HEK293 (cell line): ENCODE data around the gene VIPR2.

Source experiments
- CTCF ChIA-PET: fragments of 350-600 bp; formaldehyde crosslinking; extraction: SDS; loops from one replicate; lab custom pipeline; 2021; ENCODE audit warnings: antibody characterized with exemption; lab: Yijun Ruan, JAX
- POLR2A ChIA-PET: fragments of 300-600 bp; formaldehyde crosslinking; extraction: SDS; loops from one replicate; lab custom pipeline; 2020; ENCODE audit warnings: antibody characterized with exemption, inconsistent platforms; lab: Yijun Ruan, JAX
- H3K27ac ChIP-seq: fragments of 200-500 bp; sonication (Bioruptor generic); 2 replicates; pipeline ENCODE4 v1.5.1; 2014; ENCODE audit warnings: low read depth, low read length, control low read depth, inconsistent platforms; ENCODE audit errors: extremely low read depth
- H3K36me3 ChIP-seq, 2 experiments: fragments of 200-500 bp in 1 of 2; sonication (Bioruptor generic) in 1 of 2; 1 replicate in 1 of 2; 2 replicates in 1 of 2; pipeline ENCODE4 v1.5.1; 2014 to 2017; ENCODE audit warnings: inconsistent platforms in 2 of 2, low read length in 2 of 2; ENCODE audit not compliant: control insufficient read depth in 2 of 2, insufficient read depth in 1 of 2
- H3K4me1 ChIP-seq: fragments of 200-500 bp; sonication (Bioruptor generic); 2 replicates; pipeline ENCODE4 v1.5.1; 2014; ENCODE audit warnings: mild to moderate bottlenecking, low read length, inconsistent platforms; ENCODE audit not compliant: control insufficient read depth, insufficient read depth
- H3K4me3 ChIP-seq: 2 replicates; pipeline ENCODE4 v1.5.1; 2011; ENCODE audit warnings: low read depth, mild to moderate bottlenecking, control low read depth, low read length, moderate library complexity
- H3K9me3 ChIP-seq: fragments of 200-500 bp; sonication (Bioruptor generic); 2 replicates; pipeline ENCODE4 v1.5.1; 2014; ENCODE audit warnings: low read depth, low read length, inconsistent platforms; ENCODE audit not compliant: control insufficient read depth, insufficient read depth
- BCL11B ChIP-seq: fragments of 450-650 bp; formaldehyde crosslinking; IDR thresholded peaks from 2 replicates; pipeline ENCODE4 v1.5.1; 2016; ENCODE audit warnings: low read depth, missing biosample characterization, missing genetic modification characterization
- KLF10 ChIP-seq: fragments of 450-650 bp; IDR thresholded peaks from 2 replicates; pipeline ENCODE4 v1.5.1; 2018; ENCODE audit warnings: missing biosample characterization, mild to moderate bottlenecking, missing genetic modification characterization
- MZF1 ChIP-seq: fragments of 450-650 bp; formaldehyde crosslinking; IDR thresholded peaks from 2 replicates; pipeline ENCODE4 v1.5.1; 2017; ENCODE audit warnings: missing biosample characterization, missing genetic modification characterization, borderline replicate concordance
- SCRT2 ChIP-seq: fragments of 450-650 bp; formaldehyde crosslinking; IDR thresholded peaks from 2 replicates; pipeline ENCODE4 v1.5.1; 2016; ENCODE audit warnings: missing biosample characterization, missing genetic modification characterization
- SETDB1 ChIP-seq: IDR thresholded peaks from one replicate; pipeline ENCODE4 v1.6.1; 2017; ENCODE audit warnings: mild to moderate bottlenecking, low read length, moderate library complexity, mixed read lengths; ENCODE audit not compliant: insufficient read length
- YY1 ChIP-seq: fragments of 450-650 bp; formaldehyde crosslinking; IDR thresholded peaks from 2 replicates; pipeline ENCODE4 v1.5.1; 2018; ENCODE audit warnings: missing biosample characterization, missing genetic modification characterization
- ZBTB8A ChIP-seq: fragments of 450-650 bp; formaldehyde crosslinking; IDR thresholded peaks from 2 replicates; pipeline ENCODE4 v1.5.1; 2016; ENCODE audit warnings: missing biosample characterization, missing genetic modification characterization
- ZFP3 ChIP-seq: fragments of 450-650 bp; formaldehyde crosslinking; IDR thresholded peaks from 2 replicates; pipeline ENCODE4 v1.5.1; 2016; ENCODE audit warnings: low read depth, missing biosample characterization, missing genetic modification characterization
- ZFP37 ChIP-seq: fragments of 450-650 bp; formaldehyde crosslinking; IDR thresholded peaks from 2 replicates; pipeline ENCODE4 v1.5.1; 2016; ENCODE audit warnings: missing biosample characterization, missing genetic modification characterization
- ZNF184 ChIP-seq: fragments of 450-650 bp; IDR thresholded peaks from 2 replicates; pipeline ENCODE4 v1.5.1; 2018; ENCODE audit warnings: missing biosample characterization, mild to moderate bottlenecking, missing genetic modification characterization
- ZNF548 ChIP-seq: fragments of 450-650 bp; formaldehyde crosslinking; IDR thresholded peaks from 2 replicates; pipeline ENCODE4 v1.5.1; 2016; ENCODE audit warnings: missing biosample characterization, missing genetic modification characterization
- ZNF621 ChIP-seq: fragments of 450-650 bp; formaldehyde crosslinking; IDR thresholded peaks from 2 replicates; pipeline ENCODE4 v1.5.1; 2017; ENCODE audit warnings: missing biosample characterization, missing genetic modification characterization
- ZNF629 ChIP-seq: fragments of 450-650 bp; formaldehyde crosslinking; IDR thresholded peaks from 2 replicates; pipeline ENCODE4 v1.5.1; 2017; ENCODE audit warnings: missing biosample characterization, missing genetic modification characterization
- ZNF664 ChIP-seq: fragments of 450-650 bp; formaldehyde crosslinking; IDR thresholded peaks from 2 replicates; pipeline ENCODE4 v1.5.1; 2016; ENCODE audit warnings: missing biosample characterization, missing genetic modification characterization
- TF ChIP-seq, protein P1 (sequence below): fragments of 450-650 bp; formaldehyde crosslinking; IDR thresholded peaks from 2 replicates; pipeline ENCODE4 v1.5.1; 2016; ENCODE audit warnings: missing biosample characterization, missing genetic modification characterization, borderline replicate concordance
- TF ChIP-seq, protein P2 (sequence below): fragments of 450-650 bp; formaldehyde crosslinking; IDR thresholded peaks from 2 replicates; pipeline ENCODE4 v1.5.1; 2016; ENCODE audit warnings: missing biosample characterization, missing genetic modification characterization, low read depth
- TF ChIP-seq, protein P3 (sequence below): fragments of 450-650 bp; formaldehyde crosslinking; IDR thresholded peaks from 2 replicates; pipeline ENCODE4 v1.5.1; 2017; ENCODE audit warnings: missing biosample characterization, missing genetic modification characterization
- TF ChIP-seq, protein P4 (sequence below): fragments of 450-650 bp; formaldehyde crosslinking; IDR thresholded peaks from 2 replicates; pipeline ENCODE4 v1.5.0; 2017; ENCODE audit warnings: missing biosample characterization, missing genetic modification characterization, borderline replicate concordance
- TF ChIP-seq, protein P5 (sequence below): fragments of 450-650 bp; formaldehyde crosslinking; IDR thresholded peaks from 2 replicates; pipeline ENCODE4 v1.5.1; 2016; ENCODE audit warnings: missing biosample characterization, missing genetic modification characterization
- TF ChIP-seq, protein P6 (sequence below): fragments of 450-650 bp; formaldehyde crosslinking; IDR thresholded peaks from 2 replicates; pipeline ENCODE4 v1.5.1; 2016; ENCODE audit warnings: missing biosample characterization, missing genetic modification characterization, borderline replicate concordance

The VIPR2 gene

DNA sequence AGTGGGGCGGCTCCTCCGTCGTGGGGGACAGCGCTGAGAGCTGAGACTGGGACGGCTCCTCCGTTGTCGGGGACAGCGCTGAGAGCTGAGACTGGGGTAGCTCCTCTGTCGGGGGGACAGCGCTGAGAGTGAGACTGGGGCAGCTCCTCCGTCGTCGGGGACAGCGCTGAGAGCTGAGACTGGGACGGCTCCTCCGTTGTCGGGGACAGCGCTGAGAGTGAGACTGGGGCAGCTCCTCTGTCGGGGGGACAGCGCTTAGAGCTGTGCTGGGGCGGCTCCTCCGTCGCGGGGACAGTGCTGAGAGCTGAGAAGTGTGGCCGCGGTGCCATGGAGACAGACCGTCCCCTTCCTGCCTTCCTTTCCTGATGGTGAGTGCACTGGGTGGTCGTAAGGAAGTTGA lies 151.9 kb downstream of the VIPR2 start:
- ChIA-PET CTCF (interaction anchor here (0.6 to 2.9 kb wide), 2 partner anchors 15 to 60 kb away, joined by 3 to 12 read pairs; no protein-coding TSS in a partner anchor), POLR2A (interaction anchor here (0.7 kb wide), 1 partner anchor 497 kb away, joined by 3 read pairs; no protein-coding TSS in a partner anchor)
- H3K4me3 ChIP-seq, result no peak overlapping the region

More for the DNA sequence above, 151.9 kb downstream of the VIPR2 start:
- Histone ChIP-seq H3K27ac (no peak overlapping the region), H3K9me3 (no peaks in the 10 kb centered on the region), H3K36me3 (no peaks in the 10 kb centered on the region), H3K4me1 (no peaks in the 10 kb centered on the region)
- TF ChIP-seq ZNF629 (tag by site-specific recombination) (no peak), MZF1 (tag by site-specific recombination) (no peak), BCL11B (tag by site-specific recombination) (no peak), SCRT2 (tag by site-specific recombination) (no peak), ZNF184 (tag by site-specific recombination) (no peak), ZNF664 (tag by site-specific recombination) (no peak), ZNF548 (tag by site-specific recombination) (no peak), ZBTB8A (tag by site-specific recombination) (no peak), ZFP37 (no peak), SETDB1 (no peak), ZFP3 (tag by site-specific recombination) (no peak), YY1 (tag by site-specific recombination) (no peak), ZNF621 (tag by site-specific recombination) (no peak), KLF10 (no peak)
- TF ChIP-seq, protein P1, sequence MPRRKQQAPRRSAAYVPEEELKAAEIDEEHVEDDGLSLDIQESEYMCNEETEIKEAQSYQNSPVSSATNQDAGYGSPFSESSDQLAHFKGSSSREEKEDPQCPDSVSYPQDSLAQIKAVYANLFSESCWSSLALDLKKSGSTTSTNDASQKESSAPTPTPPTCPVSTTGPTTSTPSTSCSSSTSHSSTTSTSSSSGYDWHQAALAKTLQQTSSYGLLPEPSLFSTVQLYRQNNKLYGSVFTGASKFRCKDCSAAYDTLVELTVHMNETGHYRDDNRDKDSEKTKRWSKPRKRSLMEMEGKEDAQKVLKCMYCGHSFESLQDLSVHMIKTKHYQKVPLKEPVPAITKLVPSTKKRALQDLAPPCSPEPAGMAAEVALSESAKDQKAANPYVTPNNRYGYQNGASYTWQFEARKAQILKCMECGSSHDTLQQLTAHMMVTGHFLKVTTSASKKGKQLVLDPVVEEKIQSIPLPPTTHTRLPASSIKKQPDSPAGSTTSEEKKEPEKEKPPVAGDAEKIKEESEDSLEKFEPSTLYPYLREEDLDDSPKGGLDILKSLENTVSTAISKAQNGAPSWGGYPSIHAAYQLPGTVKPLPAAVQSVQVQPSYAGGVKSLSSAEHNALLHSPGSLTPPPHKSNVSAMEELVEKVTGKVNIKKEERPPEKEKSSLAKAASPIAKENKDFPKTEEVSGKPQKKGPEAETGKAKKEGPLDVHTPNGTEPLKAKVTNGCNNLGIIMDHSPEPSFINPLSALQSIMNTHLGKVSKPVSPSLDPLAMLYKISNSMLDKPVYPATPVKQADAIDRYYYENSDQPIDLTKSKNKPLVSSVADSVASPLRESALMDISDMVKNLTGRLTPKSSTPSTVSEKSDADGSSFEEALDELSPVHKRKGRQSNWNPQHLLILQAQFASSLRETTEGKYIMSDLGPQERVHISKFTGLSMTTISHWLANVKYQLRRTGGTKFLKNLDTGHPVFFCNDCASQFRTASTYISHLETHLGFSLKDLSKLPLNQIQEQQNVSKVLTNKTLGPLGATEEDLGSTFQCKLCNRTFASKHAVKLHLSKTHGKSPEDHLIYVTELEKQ (tag by site-specific recombination), result no peak
- TF ChIP-seq, protein P2, sequence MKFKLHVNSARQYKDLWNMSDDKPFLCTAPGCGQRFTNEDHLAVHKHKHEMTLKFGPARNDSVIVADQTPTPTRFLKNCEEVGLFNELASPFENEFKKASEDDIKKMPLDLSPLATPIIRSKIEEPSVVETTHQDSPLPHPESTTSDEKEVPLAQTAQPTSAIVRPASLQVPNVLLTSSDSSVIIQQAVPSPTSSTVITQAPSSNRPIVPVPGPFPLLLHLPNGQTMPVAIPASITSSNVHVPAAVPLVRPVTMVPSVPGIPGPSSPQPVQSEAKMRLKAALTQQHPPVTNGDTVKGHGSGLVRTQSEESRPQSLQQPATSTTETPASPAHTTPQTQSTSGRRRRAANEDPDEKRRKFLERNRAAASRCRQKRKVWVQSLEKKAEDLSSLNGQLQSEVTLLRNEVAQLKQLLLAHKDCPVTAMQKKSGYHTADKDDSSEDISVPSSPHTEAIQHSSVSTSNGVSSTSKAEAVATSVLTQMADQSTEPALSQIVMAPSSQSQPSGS (tag by site-specific recombination), result no peak
- TF ChIP-seq, protein P3, sequence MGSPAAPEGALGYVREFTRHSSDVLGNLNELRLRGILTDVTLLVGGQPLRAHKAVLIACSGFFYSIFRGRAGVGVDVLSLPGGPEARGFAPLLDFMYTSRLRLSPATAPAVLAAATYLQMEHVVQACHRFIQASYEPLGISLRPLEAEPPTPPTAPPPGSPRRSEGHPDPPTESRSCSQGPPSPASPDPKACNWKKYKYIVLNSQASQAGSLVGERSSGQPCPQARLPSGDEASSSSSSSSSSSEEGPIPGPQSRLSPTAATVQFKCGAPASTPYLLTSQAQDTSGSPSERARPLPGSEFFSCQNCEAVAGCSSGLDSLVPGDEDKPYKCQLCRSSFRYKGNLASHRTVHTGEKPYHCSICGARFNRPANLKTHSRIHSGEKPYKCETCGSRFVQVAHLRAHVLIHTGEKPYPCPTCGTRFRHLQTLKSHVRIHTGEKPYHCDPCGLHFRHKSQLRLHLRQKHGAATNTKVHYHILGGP (tag by site-specific recombination), result no peak
- TF ChIP-seq, protein P4, sequence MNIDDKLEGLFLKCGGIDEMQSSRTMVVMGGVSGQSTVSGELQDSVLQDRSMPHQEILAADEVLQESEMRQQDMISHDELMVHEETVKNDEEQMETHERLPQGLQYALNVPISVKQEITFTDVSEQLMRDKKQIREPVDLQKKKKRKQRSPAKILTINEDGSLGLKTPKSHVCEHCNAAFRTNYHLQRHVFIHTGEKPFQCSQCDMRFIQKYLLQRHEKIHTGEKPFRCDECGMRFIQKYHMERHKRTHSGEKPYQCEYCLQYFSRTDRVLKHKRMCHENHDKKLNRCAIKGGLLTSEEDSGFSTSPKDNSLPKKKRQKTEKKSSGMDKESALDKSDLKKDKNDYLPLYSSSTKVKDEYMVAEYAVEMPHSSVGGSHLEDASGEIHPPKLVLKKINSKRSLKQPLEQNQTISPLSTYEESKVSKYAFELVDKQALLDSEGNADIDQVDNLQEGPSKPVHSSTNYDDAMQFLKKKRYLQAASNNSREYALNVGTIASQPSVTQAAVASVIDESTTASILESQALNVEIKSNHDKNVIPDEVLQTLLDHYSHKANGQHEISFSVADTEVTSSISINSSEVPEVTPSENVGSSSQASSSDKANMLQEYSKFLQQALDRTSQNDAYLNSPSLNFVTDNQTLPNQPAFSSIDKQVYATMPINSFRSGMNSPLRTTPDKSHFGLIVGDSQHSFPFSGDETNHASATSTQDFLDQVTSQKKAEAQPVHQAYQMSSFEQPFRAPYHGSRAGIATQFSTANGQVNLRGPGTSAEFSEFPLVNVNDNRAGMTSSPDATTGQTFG, result no peak
- TF ChIP-seq, protein P5, sequence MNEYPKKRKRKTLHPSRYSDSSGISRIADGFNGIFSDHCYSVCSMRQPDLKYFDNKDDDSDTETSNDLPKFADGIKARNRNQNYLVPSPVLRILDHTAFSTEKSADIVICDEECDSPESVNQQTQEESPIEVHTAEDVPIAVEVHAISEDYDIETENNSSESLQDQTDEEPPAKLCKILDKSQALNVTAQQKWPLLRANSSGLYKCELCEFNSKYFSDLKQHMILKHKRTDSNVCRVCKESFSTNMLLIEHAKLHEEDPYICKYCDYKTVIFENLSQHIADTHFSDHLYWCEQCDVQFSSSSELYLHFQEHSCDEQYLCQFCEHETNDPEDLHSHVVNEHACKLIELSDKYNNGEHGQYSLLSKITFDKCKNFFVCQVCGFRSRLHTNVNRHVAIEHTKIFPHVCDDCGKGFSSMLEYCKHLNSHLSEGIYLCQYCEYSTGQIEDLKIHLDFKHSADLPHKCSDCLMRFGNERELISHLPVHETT (tag by site-specific recombination), result no peak
- TF ChIP-seq, protein P6, sequence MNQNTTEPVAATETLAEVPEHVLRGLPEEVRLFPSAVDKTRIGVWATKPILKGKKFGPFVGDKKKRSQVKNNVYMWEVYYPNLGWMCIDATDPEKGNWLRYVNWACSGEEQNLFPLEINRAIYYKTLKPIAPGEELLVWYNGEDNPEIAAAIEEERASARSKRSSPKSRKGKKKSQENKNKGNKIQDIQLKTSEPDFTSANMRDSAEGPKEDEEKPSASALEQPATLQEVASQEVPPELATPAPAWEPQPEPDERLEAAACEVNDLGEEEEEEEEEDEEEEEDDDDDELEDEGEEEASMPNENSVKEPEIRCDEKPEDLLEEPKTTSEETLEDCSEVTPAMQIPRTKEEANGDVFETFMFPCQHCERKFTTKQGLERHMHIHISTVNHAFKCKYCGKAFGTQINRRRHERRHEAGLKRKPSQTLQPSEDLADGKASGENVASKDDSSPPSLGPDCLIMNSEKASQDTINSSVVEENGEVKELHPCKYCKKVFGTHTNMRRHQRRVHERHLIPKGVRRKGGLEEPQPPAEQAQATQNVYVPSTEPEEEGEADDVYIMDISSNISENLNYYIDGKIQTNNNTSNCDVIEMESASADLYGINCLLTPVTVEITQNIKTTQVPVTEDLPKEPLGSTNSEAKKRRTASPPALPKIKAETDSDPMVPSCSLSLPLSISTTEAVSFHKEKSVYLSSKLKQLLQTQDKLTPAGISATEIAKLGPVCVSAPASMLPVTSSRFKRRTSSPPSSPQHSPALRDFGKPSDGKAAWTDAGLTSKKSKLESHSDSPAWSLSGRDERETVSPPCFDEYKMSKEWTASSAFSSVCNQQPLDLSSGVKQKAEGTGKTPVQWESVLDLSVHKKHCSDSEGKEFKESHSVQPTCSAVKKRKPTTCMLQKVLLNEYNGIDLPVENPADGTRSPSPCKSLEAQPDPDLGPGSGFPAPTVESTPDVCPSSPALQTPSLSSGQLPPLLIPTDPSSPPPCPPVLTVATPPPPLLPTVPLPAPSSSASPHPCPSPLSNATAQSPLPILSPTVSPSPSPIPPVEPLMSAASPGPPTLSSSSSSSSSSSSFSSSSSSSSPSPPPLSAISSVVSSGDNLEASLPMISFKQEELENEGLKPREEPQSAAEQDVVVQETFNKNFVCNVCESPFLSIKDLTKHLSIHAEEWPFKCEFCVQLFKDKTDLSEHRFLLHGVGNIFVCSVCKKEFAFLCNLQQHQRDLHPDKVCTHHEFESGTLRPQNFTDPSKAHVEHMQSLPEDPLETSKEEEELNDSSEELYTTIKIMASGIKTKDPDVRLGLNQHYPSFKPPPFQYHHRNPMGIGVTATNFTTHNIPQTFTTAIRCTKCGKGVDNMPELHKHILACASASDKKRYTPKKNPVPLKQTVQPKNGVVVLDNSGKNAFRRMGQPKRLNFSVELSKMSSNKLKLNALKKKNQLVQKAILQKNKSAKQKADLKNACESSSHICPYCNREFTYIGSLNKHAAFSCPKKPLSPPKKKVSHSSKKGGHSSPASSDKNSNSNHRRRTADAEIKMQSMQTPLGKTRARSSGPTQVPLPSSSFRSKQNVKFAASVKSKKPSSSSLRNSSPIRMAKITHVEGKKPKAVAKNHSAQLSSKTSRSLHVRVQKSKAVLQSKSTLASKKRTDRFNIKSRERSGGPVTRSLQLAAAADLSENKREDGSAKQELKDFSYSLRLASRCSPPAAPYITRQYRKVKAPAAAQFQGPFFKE (tag by site-specific recombination), result no peak
